GM21717 (cell line): Measurements from ENCODE around the gene FGFR3.
A peak's percentile ranks its signal among the peaks of the same experiment; 100 is the strongest.

ENCODE experiments used
- ATAC-seq: cut with Tn5 transposase; IDR thresholded peaks from one replicate; pipeline ENCODE4 v1.9.1; 2021; ENCODE audit warnings: mild to moderate bottlenecking, moderate library complexity; ENCODE audit not compliant: unreplicated experiment

FGFR3 gene

DNA sequence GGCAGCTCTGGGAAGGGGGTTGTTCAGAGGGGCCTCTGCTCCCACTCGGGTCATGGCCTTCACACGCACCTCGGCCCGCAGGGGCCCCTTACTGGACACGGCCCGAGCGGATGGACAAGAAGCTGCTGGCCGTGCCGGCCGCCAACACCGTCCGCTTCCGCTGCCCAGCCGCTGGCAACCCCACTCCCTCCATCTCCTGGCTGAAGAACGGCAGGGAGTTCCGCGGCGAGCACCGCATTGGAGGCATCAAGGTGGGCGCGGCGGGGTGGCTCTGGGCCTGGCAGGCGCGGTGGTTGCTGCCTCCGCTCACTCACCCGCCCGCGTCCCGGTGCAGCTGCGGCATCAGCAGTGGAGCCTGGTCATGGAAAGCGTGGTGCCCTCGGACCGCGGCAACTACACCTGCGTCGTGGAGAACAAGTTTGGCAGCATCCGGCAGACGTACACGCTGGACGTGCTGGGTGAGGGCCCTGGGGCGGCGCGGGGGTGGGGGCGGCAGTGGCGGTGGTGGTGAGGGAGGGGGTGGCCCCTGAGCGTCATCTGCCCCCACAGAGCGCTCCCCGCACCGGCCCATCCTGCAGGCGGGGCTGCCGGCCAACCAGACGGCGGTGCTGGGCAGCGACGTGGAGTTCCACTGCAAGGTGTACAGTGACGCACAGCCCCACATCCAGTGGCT is 8.3 kb downstream of the FGFR3 start:
- ATAC-seq, result no peak

DNA sequence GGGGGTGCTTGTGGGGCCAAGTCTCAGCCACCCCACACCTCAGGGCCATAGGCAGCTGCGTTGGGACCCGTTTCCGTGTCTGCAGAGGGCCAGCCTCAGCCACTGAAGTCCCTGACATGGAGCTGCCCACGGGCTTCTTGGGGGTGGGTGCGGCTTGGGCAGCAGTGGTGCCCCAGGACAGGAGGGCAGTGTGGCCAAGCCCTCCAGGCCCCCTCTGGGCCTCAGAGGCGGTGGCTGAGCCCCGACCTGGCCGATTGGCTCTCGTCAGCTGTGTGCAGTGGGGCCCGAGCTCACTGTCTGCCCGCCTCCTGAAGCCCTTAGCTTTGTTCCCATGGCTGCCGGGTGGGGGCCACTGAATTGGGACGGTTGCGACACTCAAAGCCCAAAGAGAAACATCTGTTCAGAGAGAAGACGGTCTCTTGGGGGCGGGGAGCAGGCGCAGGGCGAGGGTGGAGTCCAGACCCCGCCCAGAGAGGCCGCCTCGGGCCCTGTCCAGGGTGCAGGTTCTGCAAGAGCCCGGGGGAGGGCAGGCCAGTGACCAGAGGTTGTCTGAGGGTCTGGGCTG is 9.1 kb downstream of the FGFR3 start:
- no peak for ATAC-seq

DNA sequence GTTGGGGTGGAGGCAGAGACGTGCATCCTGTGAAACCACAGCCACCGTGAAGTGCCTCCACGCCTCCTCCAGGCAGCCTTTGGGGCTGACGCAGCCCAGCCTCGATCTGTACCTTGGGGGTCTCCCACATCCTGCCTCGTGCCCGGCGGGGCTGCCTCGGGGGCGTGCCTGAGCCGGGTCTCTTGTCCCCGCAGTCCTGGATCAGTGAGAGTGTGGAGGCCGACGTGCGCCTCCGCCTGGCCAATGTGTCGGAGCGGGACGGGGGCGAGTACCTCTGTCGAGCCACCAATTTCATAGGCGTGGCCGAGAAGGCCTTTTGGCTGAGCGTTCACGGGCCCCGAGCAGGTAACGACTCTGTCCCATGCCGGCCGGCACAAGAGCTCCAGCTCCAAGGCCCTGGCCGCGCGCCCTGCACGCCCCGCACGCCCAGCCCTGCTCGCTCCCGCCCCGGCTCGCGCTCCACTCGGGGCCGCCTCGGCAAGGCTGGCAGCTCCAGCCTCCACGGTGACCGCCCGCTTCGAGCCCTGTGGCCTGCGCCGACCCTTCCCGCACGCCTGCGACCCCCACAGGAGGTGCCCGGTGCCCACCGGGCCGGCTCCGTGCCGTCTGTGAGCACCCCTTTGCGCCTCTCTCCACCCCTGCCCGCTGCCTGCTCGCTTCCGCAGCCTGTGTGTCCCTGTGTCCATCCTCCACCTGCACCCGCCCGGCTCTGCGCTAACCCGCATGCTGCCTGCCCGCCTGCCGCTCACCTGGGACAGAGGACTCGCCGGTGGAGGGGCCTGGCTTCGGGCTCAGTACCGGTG is 9.8 kb downstream of the FGFR3 start:
- ATAC-seq, result no peak

DNA sequence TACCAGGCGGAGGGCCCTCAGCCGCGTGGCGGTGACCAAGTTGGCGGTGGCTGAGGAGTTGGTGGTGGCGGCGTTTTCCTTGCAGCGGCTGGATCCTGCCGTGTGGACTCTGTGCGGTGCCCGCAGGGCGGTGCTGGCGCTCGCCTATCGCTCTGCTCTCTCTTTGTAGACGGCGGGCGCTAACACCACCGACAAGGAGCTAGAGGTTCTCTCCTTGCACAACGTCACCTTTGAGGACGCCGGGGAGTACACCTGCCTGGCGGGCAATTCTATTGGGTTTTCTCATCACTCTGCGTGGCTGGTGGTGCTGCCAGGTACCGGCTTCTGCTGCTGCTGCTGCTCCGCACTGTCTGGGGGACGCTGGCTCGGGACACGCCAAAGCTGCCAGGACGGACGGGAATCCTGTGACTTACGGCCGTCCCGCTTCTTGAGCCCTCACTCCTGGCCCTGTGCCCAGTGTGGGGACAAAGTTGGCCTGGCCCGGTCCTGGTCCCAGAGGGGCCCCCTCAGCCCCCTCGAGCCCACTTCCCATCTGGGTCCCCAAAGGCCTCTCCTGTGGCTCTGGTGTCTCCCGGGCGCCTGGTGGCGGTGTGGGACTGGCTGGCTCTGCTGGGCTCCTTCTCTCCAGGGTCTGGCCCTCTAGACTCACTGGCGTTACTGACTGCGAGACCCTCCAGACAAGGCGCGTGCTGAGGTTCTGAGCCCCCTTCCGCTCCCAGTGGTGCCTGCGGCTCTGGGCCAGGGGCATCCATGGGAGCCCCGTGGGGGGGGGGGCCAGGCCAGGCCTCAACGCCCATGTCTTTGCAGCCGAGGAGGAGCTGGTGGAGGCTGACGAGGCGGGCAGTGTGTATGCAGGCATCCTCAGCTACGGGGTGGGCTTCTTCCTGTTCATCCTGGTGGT is 10.7 kb downstream of the FGFR3 start:
- ATAC-seq, result no peak

DNA sequence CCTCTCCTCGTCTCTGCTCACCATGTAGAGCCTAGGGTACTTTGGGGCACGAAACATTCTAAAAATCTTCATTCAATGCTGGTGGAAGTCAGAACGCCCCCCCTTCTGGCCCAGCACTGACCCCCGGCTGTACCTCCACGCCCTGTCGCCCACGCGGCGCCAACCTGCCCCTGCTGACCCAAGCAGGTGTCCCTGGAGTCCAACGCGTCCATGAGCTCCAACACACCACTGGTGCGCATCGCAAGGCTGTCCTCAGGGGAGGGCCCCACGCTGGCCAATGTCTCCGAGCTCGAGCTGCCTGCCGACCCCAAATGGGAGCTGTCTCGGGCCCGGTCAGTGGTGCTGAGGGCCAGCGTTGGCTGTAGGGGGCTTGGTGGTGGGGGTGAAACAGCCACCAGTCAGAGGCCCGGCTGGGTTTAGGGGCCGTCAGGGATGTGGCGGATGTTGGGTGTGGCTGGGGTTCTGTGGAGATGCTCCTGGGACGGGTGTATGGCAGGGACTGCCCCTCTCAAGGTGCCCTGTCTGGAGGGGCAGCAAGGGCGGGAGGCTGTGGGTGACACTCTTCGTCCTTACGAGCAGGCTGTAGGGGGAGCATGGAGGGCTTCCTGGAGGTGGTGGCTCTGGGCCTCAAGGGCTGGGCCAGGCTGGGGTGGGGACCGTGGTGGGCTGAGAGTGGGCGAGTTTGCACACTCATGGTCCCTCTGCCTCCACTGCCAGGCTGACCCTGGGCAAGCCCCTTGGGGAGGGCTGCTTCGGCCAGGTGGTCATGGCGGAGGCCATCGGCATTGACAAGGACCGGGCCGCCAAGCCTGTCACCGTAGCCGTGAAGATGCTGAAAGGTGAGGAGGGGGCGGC is 11.8 kb downstream of the FGFR3 start:
- ATAC-seq, result no peak

DNA sequence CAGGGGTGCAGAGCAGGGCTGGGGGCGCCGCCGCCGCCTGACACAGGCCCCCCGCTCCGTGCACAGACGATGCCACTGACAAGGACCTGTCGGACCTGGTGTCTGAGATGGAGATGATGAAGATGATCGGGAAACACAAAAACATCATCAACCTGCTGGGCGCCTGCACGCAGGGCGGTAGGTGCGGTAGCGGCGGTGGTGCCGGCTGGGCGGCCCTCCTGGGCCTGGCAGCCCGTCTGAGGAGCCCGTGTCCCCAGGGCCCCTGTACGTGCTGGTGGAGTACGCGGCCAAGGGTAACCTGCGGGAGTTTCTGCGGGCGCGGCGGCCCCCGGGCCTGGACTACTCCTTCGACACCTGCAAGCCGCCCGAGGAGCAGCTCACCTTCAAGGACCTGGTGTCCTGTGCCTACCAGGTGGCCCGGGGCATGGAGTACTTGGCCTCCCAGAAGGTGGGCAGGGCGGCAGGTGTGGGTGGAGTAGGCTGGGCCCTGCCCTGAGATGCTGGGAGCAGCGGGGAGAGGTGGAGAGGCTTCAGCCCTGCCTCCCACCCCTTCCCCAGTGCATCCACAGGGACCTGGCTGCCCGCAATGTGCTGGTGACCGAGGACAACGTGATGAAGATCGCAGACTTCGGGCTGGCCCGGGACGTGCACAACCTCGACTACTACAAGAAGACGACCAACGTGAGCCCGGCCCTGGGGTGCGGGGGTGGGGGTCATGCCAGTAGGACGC is 12.6 kb downstream of the FGFR3 start:
- no peak for ATAC-seq

DNA sequence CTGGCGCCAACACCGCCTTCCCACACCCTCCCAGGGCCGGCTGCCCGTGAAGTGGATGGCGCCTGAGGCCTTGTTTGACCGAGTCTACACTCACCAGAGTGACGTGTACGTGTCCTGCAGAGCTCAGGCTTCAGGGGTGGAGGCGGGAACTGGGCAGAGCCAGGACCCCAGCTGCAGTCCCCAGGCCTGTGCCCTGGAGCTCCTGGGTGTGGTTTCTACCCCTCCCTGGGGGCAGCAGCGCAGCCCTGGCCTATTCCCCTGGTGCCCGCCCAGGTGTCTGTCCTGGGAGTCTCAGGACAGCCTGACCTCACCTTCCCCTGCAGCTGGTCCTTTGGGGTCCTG is 13.1 kb downstream of the FGFR3 start:
- no peak for ATAC-seq

DNA sequence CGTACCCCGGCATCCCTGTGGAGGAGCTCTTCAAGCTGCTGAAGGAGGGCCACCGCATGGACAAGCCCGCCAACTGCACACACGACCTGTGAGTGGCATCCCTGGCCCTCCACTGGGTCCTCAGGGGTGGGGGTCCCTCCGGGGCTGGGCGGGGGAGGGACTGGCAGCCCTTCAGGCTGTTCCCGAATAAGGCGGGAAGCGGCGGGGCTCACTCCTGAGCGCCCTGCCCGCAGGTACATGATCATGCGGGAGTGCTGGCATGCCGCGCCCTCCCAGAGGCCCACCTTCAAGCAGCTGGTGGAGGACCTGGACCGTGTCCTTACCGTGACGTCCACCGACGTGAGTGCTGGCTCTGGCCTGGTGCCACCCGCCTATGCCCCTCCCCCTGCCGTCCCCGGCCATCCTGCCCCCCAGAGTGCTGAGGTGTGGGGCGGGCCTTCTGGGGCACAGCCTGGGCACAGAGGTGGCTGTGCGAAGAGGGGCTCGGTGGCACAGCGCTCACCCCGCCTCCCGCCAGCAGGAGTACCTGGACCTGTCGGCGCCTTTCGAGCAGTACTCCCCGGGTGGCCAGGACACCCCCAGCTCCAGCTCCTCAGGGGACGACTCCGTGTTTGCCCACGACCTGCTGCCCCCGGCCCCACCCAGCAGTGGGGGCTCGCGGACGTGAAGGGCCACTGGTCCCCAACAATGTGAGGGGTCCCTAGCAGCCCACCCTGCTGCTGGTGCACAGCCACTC is 13.7 kb downstream of the FGFR3 start:
- no peak for ATAC-seq

DNA sequence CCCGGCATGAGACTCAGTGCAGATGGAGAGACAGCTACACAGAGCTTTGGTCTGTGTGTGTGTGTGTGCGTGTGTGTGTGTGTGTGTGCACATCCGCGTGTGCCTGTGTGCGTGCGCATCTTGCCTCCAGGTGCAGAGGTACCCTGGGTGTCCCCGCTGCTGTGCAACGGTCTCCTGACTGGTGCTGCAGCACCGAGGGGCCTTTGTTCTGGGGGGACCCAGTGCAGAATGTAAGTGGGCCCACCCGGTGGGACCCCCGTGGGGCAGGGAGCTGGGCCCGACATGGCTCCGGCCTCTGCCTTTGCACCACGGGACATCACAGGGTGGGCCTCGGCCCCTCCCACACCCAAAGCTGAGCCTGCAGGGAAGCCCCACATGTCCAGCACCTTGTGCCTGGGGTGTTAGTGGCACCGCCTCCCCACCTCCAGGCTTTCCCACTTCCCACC is 14.3 kb downstream of the FGFR3 start:
- ATAC-seq, result no peak

DNA sequence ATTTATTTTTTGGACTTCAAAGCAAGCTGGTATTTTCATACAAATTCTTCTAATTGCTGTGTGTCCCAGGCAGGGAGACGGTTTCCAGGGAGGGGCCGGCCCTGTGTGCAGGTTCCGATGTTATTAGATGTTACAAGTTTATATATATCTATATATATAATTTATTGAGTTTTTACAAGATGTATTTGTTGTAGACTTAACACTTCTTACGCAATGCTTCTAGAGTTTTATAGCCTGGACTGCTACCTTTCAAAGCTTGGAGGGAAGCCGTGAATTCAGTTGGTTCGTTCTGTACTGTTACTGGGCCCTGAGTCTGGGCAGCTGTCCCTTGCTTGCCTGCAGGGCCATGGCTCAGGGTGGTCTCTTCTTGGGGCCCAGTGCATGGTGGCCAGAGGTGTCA is 15.3 kb downstream of the FGFR3 start:
- ATAC-seq, result no peak

DNA sequence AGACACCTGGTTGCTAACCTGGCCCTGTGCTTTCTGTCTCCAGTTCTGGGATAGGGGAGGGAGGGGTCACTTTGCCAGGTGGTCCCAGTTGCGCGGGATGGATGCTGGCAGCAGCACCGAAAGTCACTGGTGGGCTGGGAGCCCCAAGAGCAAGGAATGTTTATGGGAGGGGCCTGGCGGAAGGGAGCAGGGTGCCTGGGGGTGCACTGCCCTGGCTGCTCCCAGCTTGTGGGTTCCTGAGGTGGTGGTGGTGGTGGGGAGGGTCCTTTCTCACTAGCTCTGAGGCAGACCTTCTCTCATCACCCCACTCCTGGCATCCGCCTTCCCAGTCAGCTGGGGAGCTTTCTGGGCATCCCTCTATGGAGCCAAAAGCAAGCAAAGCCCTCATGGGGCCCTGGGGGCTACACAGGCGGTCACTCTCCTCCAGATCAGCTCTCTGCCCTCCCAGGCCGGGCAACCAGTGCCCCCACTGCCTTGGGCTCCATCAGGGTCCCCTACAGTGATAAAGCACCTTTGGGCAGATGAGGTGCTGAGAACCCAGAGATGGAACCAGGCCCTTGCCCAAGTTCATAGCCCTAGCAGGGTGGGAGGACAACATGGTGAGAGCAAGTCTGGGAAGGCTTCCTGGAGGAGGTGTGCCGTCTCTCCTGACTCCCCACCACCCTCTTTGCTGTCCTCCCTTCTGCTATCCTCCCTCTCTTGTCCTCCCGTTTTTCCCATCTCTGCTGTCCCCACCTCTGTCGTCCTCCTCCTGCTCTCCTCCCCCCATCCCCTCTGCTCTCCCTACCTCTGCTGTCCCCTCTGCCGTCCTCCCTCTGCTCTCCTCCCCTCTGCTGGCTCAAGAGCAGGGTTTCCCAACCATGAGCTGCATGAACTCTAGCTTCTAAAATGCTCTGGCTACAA is 16.0 kb downstream of the FGFR3 start:
- no peak for ATAC-seq

DNA sequence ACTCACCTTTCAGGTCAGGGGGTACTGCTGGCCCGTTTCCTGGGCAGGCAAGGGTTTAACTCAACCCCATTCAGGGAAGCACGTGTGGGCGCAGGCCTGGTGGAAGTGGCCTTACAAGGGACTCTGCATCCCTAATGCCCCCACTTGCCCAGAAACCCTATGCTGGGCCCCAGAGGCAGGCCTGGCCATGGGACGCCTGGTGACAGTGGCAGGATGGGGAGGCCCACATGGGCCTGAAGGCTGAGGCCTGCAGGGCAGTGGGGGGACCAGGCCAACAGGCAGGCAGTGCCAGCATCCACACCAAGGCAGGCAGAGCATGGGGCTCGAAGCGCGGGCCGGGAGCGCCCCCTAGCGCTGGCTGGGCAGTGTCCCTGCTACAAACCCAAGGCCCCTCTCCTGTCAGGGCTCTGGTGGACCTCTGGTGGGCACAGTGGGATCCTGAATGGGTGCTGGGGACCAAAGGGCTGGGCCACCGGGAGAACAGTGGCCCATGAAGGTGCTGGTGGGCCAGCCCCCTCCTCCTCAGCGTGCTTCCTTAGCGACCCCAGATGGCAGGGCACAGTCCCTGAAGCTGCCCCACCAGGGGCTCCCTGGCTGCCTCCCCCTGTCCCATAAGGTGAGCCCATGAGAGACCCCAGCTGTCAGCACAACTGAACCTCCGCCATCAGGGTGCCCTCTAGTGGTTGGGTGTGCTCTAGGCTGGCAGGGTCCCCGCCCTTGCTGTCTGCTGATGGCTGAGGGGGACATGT is 16.8 kb downstream of the FGFR3 start:
- peak; percentile 49 for ATAC-seq

DNA sequence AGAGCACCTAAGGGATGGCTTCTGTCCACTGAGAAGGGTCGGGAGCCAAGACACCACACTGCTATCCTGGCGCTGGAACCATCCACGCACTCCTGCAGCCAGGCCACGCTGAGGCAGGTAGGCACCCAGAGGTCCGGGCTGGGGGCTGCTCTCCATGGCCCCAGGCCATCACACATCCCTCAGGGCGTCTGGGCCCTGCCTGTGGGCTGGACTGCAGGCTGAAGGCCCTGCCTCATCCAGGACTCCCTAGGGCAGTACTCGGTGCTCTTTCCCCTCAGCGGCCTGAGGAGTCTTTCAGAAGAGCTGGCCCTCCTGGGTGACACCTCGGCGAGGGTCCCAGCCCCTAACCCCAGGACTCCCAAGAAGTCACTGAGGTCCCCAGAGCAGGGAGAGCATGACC is 17.7 kb downstream of the FGFR3 start:
- ATAC-seq, result no peak

DNA sequence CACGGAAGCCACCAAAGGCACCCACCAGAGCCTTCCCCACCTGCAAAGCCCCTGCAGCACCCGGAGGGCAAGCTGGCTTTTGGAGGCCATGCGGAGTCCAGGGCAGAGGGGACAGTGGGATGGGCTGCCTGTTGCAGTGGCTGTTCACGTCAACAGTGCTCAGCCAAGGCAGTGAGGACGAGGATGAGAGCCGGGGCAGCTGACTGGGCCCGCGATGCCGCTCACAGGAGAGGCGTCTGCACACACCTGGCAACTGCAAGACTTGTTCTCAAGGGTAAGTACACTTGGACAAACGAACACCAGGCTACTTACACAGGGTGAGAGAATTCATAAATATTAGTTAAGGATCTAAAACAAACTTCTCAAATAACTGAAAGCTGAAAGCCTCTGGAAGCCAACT is 19.6 kb downstream of the FGFR3 start:
- ATAC-seq, result no peak

DNA sequence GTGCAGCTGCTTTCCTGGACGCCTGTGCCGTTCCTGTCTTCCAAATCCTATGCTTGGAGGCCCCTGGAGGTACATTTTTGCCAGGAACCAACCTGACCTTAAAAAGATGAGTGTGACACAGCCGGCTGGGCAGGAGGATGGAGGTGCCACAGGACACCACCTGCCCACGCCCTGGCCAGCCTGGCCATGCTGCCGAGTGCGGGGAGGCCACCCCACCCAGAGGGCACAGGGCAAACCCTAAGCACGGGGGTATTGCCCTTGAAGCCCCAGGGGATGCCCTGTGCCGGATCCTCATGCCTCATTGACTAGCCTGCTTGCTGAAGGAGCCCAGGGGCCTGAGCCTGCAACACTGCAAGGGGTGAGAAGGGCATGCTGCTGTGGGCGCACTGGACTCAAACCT is 20.1 kb downstream of the FGFR3 start:
- ATAC-seq, result no peak

DNA sequence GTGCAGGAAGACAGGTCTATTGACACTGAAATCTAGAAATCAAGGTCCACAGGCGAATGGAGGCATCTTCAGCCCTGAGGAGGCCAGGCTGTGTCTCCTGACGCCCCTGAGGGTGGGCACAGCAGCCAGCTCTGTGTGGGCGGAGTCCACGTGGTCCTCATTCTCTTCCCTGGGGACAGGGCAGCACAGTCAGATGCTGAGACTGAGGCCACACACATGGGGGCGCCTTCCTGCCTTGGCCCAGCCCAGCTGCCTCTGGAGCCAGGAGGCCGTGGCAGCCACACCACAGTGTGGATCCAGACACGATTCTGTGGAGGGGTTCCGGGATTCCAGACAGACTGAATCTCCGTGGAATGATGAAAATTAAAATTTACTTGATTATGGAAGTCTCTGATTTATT is 20.8 kb downstream of the FGFR3 start:
- no peak for ATAC-seq

DNA sequence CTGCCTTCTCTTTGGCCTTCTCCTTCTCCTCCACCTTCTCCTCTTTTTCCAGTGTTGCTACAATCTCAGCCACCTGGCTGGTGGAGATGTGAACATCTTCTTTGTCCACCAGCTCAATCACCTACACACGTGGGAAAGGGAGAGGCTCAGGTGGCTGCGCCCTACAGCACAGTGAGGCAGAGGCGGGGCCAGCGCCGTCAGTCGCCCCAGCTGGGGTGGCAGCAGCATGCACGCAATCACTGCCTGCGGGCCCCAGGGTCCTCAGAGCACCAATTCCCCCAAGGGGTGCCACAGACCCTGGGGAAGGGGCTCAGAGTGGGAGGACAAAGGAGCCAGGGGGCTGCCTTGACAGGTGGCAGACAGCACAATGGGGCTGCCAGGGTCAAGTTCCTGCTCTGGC is 21.4 kb downstream of the FGFR3 start:
- no peak for ATAC-seq
